Suppressor macrophage treated with lipopolysaccharide for 1 hour (primary cell): ENCODE results near the gene PYGM.

Experiments used
- DNase-seq, 3 donors: peaks; one replicate each; pipeline ENCODE4 v3.0.0-alpha.2; 2020 to 2022

Gene PYGM

GRCh38 chr11:64767344-64768299 lies 7.8 kb upstream of the PYGM start:
- peak; percentile 78 to 93 (median 86) for DNase-seq

DNA sequence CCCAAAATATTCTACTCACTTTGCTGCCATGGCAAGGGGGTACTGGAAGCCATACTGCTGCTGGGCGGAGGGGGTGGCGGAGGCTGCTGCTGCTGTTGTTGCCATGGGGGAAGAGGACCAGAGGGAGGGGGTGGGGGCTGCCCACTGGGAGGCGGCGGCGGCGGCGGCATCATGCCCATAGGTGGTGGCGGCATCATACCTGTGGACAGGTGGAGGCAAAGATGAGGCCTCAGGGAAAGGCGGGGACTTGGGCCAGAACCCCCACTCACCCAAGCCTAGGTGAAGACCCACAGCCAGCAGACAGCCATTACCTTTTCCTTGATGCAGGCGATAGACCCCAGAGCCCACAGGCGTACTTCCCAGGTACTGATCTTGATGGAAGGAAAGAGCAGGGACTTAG lies 7.1 kb upstream of the PYGM start:
- DNase-seq: no peak

- DNase-seq: no peak
Measured at GRCh38 chr11:64765851-64766665, 6.3 kb upstream of the PYGM start.

GRCh38 chr11:64765291-64765850 lies 5.6 kb upstream of the PYGM start:
- DNase-seq: no peak

- no peak for DNase-seq
Measured at GRCh38 chr11:64764753-64765152, 5.0 kb upstream of the PYGM start.

- DNase-seq: no peak
Measured at GRCh38 chr11:64764040-64764611, 4.4 kb upstream of the PYGM start.

- DNase-seq: no peak
Measured at GRCh38 chr11:64763526-64764039, 3.8 kb upstream of the PYGM start.

- no peak for DNase-seq
Measured at GRCh38 chr11:64762674-64763525, 3.1 kb upstream of the PYGM start.

DNA sequence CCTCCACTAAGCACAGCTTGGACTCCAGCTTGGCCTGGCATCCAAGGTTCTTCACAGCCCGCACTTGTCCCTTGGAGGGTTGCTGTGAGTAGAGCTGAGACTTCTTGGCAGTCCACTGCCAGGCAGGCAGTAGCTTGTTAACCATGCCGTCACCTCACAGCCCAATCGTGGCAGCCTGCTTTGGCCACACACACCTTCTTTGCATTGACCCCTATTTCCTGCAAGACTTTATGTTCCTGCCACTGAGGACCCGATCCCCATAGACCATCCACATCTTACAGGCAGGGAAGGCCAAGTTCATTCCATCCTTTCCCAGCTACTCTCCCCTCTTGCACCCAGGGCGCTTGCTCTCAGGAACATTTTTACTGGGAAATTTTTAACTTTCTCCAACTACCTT lies 2.5 kb upstream of the PYGM start:
- DNase-seq: no peak

- DNase-seq: no peak
Measured at GRCh38 chr11:64760759-64761420, 1.1 kb upstream of the PYGM start.

DNA sequence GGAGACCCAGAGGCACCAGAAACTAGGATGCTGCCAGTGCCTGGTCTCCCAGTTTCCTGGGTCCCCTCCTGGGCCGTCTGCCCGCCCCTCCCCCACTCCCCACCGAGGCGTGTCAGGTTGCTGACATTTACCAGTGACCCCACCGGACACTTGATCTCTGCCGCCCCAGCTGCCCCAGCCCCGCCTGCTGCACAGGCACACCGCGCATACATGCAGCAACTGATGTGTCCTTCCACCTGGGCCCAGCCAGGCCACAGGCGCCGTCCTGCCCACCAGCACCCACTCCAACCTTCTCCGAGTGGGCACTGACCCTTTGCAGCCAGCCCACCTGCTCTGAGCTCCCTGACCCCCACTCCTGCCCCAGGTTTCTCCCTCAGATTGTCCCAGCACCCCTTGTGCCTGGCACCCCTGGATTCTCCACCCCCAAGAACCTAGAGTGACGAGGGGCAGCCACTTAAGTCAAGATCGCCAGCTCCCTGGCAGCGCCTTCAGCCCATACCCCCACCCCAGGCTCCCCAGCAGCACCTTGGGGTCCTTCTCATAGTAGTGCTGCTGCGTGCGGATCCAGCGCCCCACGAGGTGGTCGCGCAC lies 548 bp downstream of the PYGM start:
- DNase-seq: no peak

DNA sequence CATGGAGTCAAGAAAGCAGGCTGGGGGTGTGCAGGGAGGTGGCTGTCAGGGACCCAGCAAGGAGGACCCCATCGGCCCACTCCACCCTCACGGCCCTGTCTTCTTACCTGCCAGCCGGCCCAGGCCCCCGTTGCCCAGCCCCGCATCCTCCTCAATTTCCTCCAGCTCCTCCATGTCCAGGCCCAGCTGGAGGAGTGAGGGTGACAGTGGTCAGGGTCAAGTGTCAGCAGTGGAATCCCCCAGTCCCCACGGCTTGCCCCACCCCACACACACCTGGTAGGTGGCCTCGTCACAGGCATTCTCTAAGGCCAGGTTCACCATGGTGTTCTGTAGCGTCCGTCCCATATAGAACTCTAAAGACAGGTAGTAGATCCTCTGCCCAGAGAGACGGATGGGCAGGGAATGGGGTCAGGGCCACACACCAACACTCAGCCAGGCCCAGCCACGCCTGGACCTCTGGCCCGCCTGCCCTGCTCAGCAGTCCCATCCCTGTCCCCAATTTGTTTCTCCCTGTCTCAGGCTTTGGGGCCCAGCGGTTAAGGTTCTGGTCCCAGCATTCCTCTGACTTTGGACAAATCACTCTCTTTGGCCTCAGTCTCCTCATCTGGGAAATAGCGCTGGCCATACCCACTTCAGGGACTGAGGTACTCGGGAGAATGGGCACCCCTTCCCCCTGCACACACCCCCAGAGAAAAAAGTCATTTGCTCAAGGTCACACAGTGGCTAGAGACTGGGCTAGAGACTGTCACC lies 1.3 kb downstream of the PYGM start:
- DNase-seq: no peak

DNA sequence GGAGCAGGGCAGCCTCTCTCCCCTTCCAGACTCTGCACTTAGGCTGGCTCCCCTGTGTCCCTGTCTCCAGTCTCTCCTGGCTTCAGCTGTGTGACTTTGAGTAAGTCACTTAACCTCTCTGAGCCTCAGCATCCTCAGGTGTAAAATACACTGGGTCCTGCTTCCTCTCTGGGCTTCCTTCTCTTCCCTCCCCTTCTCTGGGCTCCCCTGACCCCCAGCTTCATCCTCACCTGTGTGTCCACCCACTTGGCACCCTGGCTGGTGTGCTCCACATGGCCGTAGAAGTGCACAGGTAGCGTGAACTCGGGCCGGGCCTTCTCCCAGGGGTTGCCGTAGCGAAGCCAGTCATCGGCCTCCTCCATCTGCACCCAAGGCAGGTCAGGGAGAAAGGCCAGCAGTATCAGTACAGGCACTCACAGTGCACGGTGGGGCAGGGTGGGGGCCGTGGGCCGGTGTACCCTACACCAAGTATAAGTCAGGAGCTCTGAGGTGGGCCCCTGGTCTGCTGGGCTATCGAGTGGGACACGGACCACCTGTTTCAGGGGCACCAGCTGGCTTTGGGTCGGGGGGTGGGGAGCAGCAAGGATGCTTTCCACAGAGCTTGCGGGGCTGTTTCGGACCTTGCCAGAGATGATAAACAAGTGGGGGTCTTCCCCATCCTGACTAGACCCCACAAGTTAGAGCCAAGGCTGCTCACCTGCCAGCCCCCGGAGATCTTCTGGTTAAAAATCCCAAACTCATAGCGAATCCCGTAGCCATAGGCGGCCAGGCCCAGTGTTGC lies 2.0 kb downstream of the PYGM start:
- no peak for DNase-seq

DNA sequence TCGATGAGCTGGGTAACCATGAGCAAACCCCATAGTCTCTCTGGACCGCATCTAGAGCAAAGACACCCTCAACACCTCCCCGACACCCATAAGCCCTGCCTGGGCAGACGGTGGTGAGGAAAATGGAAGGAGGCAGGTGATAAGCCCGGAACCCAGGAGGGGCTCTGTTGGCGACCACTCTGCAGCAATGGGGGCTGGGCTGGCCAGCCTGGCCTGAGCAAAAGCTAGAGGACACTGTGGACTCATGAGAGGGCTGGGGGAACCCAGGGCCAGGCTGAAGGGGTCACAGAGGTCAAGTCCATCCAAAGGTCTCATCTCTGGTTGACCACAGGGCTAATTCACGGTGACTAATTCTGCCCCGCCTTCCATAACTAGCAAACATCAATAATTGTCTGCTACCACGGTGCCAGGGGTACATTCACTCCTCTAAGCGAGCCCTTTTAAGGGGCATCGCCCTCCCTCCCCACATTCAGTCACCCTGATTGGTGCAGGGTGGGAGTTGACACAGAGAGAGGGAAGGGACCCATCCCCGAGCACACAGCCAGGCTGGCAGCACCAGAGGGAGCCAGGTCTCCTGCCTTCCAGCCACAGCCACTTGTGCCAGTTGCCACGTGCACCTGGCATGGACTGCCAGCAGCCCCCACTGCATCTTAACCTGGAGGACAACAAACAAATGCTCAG lies 4.0 kb downstream of the PYGM start:
- DNase-seq: no peak

- DNase-seq: no peak
Measured at GRCh38 chr11:64754919-64755662, 4.7 kb downstream of the PYGM start.

DNA sequence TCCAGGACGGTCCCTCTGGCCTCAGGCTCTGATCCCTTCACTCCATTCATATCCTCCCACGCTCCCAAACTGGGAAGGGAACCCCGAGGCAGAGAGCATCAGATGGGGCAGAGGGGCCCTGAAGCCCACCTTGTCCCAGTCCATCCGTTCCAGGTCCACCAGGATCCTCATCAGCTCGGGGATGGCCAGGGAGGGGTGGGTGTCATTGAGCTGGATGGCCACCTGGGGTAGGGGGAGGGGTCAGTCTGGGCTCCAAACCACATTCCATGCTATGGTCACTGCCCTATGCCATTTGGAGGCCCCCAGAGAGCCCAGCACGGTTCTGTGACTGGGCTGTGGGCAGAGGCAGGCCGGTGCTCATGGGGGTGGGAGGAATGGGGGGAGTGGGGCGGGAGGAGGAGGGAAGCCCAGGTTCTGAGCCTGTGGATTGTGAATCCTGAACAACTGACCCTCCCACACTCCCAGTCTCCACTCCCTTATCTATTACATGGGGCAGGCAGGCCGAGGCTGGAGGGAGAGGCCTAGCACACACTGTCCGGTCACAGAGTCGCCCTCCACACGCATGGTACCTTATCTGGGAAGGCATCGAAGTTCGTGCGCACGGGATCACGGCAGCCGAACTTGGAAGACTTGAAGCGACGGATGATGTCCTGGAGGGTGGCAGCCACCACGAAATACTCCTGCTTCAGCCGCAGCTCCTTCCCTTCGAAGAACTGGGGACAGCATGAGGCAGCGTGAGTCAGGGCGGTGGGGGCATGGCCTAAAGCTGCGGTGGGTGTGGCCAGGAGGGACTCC lies 5.5 kb downstream of the PYGM start:
- DNase-seq: no peak
